AG08395 (cell line): ENCODE measurements around the gene KLK4.
A peak's percentile ranks its signal among the peaks of the same experiment; 100 is the strongest.
"Not testable (repeated sequence)": the region's sequence is repeated elsewhere in the genome, so short reads cannot be mapped to it uniquely, and the experiment has no call there.

Experiments
- DNase-seq: peaks from one replicate; pipeline ENCODE4 v3.0.0; 2012; ENCODE audit warnings: mixed read lengths, low spot score

KLK4 gene

DNA sequence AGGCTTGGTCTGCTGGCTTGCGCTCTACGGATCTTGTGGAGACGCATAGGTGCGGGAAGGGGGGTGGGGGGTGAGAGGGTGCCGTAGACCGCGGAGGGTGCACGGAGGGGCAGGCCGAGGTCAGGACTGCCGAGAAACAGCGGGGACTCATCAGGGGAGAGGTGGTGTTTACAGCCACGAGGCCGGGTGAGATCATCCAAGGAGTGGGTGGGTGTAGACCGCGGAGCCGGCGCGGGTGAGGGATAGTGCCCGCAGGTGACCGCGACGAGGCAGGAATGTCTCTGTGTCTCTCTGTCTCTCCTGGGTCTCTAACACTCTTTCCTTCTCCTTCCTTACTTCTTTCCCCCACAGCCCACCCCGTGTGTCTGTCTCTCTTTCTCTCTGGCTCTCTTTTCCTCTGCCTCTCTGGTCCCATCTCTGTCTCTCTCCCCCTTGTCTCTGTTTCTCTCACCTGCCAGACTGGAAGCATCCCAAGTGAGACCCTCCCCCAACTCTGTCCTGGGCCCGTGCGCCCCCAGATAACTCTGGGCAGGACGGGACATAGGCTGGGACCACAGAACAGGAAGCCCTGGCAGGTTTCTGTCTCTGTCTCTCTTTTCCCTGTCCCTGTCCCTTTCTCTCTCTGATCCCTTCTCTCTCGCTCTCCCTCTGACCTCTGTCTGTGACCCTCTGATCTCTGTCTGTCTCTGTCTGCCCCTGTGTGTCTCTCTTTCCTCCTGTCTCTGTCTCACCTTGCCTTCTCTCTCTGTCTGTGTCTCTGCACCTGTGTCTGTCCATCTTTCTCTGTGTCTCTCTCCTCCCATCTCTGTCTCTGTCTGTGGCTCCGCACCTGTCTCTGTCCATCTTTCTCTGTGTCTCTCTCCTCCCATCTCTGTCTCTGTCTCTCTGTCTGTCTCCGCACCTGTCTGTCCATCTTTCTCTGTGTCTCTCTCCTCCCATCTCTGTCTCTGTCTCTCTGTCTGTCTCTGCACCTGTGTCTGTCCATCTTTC lies 1.8 kb upstream of the KLK4 start:
- no peak for DNase-seq

DNA sequence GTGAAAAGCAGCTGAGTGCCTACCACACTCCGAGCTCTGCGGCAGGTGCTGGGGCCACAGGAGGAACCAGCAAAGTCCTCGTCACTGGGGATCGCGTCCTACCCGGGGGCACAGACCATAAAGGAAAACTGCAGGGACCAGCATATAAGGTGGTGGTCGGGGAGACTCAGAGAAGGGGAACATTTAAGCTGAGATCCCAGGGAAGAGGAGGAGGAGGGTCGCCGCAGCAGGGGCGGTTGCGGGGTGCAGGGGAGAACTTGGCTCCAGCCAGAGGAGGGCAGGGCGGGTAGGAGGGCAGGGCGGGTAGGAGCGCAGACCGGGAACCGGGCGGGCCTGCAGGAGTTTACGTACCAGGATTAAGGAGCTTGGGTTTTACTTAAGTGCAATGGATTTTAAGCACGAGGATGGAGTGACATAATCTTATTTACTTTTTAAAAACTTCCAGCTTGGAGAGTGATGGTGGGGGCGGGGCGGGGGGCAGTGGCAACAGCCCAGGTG lies 956 bp upstream of the KLK4 start:
- DNase-seq, result no peak

DNA sequence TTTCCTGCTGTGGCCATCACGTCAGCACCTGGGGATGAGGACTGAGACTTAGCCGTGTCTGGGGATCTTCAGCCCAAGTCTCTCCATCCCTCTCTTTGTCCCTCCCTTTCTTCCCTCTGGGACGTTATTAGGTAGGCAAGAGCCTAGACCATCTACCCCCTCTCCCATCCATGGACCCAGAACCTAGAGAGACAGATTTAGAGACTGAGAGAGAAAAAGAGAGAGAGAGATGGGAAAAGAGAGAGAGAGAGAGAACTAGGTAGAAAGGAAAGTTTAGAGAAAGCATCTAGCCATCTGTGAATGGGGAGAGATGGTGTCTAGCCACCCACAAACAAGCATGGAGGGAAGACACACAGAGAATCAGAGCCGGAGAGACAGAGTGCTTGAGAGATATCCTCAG lies 473 bp downstream of the KLK4 start:
- DNase-seq, result no peak

DNA sequence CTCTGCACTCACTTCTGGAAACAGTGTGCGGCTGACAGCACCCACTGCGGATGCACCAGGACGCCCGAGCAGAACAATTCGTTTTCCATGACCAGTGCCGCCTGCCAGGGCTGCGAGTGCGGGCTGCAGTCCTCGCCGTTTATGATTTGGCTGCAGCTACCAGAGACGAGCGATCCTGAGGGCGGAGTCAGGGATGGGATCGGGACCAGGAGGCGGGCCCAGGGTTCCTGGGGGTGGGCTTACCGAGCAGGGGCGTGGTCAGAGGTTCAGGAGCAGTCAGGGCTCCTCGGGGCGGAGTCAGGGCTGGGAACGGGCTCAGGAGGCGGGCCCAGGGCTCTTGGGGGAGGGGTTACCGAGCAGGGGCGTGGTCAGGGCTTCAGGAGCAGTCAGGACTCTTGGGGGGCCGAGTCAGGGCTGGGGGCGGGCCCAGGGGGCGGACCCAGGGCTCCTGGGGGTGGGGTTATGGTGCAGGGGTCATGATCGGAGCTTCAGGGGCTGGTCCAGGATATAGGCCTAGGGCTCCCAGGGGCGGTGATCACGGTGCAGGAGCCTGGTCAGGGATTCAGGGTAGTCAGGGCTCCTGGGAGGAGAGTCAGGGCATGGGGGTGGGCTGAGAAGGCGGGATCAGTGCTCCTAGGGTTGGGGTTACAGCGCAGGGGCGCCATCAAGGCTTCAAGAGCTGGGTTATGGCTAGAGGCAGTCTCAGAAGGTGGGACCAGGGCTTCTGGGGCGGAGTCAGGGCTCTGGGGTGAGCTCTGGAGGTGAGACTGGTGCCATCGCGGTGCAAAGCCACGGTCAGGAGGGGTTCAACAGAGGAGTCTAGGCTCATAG lies 1.7 kb downstream of the KLK4 start:
- DNase-seq, result peak; percentile 9

DNA sequence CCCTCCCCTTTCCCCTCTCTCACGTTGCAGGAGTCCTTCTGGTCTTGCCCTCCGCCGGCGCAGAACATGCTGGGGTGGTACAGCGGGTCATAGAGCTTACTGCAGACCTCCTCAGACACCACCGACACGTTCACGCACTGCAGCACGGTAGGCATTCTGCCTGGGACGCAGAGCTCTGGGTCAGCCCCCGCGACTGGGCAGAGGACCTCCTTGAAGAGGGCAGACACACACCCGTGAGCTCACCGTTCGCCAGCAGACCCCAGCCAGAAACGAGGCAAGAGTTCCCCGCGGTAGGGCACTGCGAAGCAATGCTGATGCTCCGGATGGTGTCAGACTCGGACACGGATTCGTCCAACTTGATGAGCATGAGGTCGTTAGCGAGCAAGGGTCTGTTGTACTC lies 2.9 kb downstream of the KLK4 start:
- DNase-seq, result no peak

DNA sequence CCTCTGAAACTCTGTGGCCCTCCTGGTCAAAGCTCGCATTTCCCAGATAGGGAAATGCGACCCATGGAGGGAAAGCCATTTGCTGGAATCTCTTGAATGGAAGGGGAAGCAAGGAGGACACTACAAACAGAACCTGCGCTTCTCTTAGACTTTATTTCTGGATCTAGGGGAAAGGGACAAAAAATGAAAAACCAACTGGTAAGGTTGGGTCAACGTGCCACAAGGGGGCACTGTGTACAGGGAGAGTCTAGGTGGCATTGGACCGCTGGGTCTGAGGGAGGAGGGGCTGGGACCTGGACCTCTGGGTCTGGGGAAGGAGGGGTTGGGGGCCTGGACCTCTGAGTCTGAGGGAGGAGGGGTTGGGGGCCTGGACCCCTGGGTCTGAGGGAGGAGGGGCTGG lies 5.0 kb downstream of the KLK4 start:
- no peak for DNase-seq

DNA sequence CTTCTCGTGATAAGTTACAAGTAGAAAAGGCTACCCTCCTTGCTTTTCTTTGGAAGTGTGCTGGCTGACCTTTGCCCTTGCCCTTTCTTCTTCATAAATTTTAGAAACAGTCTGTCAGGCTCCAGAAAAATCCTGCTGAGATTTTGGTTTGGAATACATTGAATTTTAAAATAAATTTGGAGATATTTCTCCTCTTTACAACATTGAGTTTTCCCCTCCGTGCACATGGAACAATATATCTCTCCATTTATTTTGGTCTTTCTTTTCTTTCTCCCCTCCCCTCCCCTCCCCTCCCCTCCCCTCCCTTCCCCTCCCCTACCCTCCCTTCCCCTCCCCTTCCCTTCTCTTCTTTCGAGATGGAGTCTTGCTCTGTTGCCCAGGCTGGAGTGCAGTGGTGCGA lies 8.6 kb downstream of the KLK4 start:
- no peak for DNase-seq

DNA sequence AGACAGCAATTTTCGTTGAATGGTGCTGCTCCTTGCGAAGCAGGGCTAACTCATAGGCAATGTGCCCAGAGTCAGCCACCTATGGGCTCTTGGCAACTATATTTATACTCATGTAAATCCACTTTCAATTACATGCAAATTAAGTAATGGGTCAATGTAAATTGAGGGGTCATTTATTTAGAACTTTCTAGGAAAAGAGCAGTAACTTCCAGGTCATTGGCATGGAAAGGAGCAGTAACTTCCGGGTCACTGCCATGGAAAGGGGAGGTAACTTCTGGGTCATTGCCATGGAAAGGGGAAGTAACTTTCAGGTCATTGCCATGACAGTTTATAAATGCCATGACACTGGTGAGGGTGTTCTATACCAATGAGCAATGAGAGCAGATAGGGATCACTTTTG lies 11.6 kb downstream of the KLK4 start:
- no peak for DNase-seq

DNA sequence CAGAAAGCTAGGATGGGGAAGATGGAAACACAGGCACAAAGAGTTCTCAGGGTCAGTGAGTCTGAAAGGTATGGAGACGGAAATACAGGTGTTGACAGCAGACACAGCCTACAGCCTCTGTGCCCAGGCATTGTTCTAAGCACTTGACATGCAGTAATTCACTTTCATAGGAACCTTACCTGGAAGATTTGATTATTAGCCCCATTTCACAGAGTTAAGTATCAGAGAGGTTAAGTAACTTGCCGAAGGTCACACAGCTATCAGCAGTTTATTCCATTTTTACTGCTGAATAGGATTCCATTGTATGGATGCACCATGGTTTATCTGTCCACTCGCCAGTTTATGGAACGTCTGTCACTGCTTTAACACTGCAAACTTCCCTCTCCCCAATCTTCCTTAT lies 13.2 kb downstream of the KLK4 start:
- no peak for DNase-seq

DNA sequence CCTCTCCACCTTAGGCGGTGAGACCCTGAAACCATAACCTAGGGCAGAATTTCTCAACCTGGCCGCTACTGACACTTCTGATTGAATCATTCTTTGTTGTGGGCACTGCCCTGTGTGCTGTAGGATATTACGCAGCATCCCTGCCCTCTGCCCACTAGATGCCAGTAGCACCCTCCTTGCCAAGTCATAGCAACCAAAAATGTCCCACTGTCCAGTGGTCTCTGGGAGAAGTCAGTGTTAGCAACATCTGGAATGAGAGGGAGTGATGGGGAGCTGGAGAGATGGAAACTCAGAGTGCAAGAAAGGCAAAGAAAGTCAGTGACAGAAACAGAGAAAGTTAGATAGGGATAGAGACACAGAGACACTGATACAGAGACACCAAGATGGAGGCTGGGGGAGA lies 13.6 kb downstream of the KLK4 start:
- no peak for DNase-seq

DNA sequence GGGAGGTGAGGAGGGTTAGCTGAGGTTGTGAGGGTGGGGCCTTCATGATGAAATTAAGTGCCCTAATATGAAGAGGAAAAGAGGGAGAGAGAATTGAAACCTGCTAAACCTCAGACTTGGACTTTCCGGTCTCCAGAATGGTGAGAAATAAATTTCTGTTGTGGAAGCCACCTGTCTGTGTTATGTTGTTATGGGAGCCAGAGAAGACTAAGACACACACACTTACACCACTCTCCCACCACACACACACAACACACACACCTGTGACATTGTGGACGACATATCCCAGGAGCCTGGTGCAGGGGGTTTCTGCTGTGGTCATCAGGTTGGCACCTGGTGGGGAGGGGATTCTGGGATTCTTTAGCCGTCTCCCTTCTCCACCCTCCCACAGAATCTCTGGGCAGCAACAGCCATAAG lies 14.0 kb downstream of the KLK4 start:
- DNase-seq, result no peak

DNA sequence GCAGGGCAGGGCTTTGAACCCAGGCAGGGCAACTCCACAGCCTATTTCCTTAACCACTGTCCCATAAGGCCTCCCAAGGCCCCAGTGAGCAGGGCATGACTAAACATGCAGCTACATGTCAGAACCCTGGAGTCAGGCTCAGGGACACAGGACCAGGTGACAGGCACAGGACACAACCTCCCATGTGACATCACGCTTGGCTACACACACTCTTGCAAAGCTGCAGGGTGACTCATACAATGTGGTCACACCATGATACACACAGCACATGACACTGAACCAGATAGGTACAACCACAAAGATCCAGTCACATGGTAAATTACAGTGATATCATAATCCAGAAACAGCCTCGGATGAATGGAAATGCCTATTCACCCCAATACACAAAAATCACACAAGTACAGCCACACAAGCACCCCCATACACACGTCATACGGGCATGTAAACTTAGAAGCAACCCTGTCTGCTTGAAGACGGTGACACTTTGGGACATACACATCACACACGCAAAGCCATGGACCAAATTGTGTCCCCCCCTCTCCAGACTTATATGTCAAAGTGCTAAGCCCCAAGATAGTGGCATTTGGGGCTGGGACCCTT lies 14.5 kb downstream of the KLK4 start:
- DNase-seq, result no peak

DNA sequence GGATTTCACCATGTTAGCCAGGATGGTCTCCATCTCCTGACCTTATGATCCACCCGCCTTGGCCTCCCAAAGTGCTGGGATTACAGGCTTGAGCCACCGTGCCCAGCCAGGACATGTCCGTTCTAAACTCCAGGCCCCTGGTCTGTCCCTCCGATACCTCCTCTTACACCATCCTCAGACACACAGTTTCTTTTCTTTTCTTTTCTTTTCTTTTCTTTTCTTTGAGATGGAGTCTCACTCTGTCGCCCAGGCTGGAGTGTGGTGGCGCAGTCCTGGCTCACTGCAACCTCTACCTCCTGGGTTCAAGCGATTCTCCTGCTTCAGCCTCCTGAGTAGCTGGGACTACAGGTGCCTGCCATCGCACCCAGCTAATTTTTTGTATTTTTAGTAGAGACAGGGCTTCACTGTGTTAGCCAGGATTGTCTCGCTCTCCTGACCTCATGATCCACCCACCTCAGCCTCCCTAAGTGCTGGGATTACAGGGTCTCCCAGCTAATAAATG lies 15.1 kb downstream of the KLK4 start:
- DNase-seq, result not testable (repeated sequence)

DNA sequence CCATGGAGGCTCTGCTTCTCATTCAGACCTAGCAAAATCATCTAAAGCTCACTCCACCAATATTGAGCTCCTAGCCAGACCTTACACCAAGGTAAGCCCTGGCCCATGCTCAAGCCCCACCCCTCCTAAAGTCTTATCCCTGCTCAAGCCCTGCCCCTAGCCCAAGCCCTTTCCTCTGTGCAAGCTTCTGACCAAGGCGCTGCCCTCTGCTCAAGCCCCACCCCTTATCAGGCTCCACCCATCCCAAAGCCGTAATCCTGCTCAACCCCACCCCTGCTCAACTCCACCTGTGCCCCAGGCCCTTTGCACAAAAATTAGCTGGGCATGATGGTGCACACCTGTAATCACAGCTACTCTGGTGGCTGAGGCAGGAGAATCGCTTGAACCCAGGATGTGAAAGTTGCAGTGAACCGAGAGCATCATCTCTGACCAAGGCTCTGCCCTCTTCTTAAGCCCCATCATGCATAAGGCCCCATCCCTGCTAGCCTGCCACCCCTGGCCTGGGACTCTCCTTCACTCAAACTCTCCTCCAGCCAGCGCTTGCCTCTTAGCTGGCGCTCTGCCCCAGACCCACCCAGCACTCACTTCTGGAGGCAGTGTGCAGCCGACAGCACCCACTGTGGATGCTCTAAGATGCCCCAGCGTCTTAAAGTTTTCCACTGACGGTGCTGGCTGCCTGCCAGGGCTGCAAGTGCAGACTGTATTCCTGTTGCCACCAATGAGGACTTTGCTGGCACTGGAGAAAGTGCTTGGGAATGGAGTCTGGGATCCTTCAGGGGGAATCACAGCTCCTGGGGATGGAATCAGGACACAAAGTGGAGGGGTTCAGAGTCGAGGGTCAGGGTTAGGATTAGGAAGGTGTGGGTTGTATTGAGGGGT lies 16.5 kb downstream of the KLK4 start:
- DNase-seq, result no peak

DNA sequence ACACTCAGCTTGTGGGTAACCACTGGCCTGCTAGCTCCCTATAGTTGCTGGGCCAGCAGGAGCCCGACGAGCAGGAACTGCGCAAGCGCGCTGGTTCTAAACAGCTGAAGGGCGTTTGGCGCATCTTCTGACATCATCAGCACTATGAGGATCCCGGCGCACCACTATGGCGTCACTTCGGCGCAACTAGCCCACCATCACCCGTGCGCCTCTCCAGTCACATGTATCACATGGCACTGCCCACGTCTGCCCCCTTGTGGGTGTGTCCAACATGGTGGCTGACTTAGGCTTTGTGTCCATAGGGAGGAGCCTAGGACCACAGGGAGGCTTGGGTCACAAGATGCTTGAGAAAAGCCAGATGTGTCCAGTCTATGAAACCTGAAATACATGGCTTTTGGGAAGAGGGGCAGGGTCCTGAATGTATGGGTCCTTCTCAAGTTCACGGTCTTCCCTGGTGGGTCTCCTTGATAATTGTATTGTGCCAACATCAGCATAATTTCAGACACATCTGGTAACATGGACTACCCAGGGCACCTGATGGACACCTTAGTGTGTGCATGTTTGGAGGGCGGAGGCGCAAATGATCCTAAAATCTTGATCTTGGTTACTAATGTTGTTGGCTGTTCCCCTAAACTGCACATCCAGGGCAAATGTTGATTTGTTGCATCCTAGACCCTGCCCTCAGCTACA lies 18.0 kb downstream of the KLK4 start:
- no peak for DNase-seq

DNA sequence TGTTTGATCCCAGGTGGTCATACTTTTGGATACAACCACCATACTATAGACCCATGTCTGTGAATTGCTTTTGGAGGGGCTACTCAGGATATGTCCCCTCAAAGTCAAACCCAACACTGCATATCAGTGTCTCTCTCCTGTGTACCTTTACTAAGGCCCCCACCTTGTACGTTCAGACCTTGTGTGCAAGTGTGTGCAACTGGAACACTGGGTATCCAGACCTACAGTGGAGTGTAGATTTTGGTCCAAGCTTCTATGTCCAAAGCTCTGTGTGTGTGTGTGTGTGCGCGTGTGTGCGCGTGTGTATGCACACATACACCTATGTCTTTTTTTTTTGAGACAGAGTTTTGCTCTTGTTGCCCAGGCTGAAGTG lies 20.0 kb downstream of the KLK4 start:
- no peak for DNase-seq

DNA sequence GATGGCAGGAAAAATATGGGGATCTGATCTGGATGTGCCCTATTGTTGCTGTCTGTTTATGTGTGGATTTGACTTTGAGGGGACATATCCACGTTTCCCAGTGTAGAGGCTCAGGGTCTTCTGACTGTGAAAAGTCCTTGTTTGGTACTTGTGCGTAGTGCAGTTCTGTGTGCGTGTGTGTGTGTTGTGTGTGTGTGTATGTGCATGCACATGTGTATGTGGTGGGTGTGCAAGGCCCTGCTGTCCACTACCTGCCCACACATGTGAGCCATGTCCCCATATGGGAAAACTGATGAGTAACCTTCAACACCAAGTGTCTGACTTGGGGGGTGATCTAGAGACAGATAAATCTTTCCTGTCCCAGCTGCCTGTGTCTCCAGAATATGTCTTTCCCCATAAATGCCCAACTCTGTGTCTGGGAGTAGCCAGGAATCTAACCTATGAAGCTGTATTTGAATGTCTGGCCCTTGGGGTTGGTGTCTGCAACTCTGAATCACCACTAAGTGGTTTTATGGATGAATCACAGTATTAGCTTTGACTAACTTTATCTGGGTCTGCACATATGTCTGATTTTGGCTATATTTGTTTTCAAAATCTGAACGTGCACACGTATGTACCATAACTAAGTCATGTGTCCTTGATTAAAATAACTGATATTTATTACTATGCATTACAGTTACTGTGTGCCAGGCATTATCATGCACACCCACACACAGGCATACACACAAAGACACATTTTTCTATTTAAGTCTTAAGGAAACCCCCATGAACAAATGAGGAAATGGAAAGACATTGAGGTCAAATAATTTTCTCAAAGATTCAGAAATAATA lies 20.6 kb downstream of the KLK4 start:
- no peak for DNase-seq

DNA sequence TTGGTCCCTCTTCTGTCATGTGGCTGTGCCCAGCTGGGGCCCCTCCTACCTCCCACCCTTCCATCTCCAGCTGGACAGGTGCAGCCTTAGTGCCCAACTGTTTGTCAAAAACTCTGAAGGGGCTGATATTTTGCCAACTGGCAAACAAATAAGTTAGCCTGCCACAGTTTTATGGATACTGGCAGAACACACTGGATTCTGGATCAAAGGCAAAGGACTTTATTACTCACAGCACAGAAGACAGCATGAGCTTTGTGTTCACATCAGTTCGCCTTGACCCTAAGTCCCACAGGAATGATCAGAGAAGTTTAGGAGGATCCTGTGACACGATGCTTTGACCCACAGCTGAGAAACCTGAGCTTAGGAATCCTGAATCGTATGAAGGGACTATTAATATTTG lies 21.6 kb downstream of the KLK4 start:
- DNase-seq, result no peak

DNA sequence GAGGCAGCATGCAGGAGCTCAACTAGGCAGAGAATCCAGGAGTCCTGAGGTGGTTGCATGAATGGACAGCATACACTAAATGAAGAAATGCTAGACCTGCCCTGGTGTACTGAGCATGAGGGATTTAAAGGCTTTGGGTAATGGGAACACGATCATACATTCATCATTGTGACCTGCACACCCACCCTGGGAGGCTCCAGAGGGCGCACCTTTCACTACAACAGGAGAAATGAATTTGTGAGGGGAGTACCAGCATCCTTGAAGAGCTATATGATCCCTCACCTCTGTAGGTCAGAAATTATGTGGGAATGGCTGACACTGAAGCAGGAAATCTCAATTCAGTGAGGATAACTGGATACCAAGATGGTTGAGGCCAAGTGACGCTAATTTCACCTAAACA lies 29.0 kb downstream of the KLK4 start:
- no peak for DNase-seq

DNA sequence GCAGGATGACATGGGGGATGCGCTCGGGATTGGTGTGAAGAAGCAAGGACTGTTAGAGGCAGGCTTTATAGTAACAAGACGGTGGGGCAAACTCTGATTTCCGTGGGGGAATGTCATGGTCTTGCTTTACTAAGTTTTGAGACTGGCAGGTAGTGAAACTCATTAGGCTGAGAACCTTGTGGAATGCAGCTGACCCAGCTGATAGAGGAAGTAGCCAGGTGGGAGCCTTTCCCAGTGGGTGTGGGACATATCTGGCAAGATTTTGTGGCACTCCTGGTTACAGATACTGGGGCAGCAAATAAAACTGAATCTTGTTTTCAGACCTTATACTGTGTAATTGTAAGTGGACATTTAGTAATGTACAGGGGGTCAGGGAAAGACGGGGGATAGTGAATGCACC lies 31.0 kb downstream of the KLK4 start:
- no peak for DNase-seq
